Esophagus squamous epithelium (tissue), 5 donors: Measurements from ENCODE around the gene TBC1D8B. TPM values are rescaled to one million over a fixed set of nuclear protein-coding genes. Genes with fewer than 3 reads are reported as not detected.

ENCODE experiments used
- DNase-seq: peaks from one replicate; lab custom pipeline; 2025; lab: John Stamatoyannopoulos, UW
- H3K27ac ChIP-seq, 4 donors: fragments of 200-600 bp; sonication (generic); one replicate each; pipeline ENCODE4 v1.5.1; 2016 to 2019; ENCODE audit warnings: mild to moderate bottlenecking in 1 of 4
- H3K27me3 ChIP-seq, 4 donors: fragments of 200-600 bp; sonication (generic); 1 replicate in 3 of 4; 2 replicates in 1 of 4; pipeline versions ENCODE4 v1.5.1 to v1.6.0; 2017 to 2021; ENCODE audit warnings: antibody characterized with exemption in 1 of 4
- H3K36me3 ChIP-seq, 3 donors: fragments of 200-600 bp; sonication (generic); one replicate each; pipeline ENCODE4 v1.5.1; 2016 to 2019
- H3K4me1 ChIP-seq, 3 donors: fragments of 200-600 bp; sonication (generic); one replicate each; pipeline ENCODE4 v1.5.1; 2017 to 2019
- H3K4me3 ChIP-seq, 4 donors: fragments of 200-600 bp; sonication (generic); 1 replicate in 3 of 4; 2 replicates in 1 of 4; pipeline ENCODE4 v1.5.1; 2016 to 2019; ENCODE audit warnings: mild to moderate bottlenecking in 2 of 4, moderate library complexity in 1 of 4
- H3K9me3 ChIP-seq, 3 donors: fragments of 200-600 bp; sonication (generic); one replicate each; pipeline ENCODE4 v1.5.1; 2016 to 2019
- POLR2A ChIP-seq, 4 donors: fragments of 450-650 bp; IDR thresholded peaks; one replicate each; pipeline ENCODE4 v1.6.1; 2017; ENCODE audit warnings: antibody characterized with exemption in 4 of 4, mild to moderate bottlenecking in 4 of 4, moderate library complexity in 3 of 4
- WGBS, 2 donors: methylation state at CpG; one replicate each; pipeline ENCODE4 v1.1.5; 2018; 5-methylcytosine and 5-hydroxymethylcytosine counted together
- intact Hi-C: fragments of 100-400 bp; cut with DNase I; formaldehyde crosslinking; loops from one replicate; pipeline ENCODE4 v1.15.0; 2022
- total RNA-seq, 4 donors: library from RNA; depleted of rRNA; stranded (reverse); fragments of >200 nt; gene quantifications; one replicate each; pipeline ENCODE4 v1.1.0, GENCODE V29; 2016
- TF ChIP-seq, protein P1 (sequence below), 6 experiments: fragments of 450-650 bp in 4 of 6; fragments of 200-600 bp in 2 of 6; sonication (generic) in 2 of 6; IDR thresholded peaks; one replicate each; pipeline ENCODE4 v1.5.1; 2016 to 2019; ENCODE audit warnings: antibody characterized with exemption in 6 of 6, mild to moderate bottlenecking in 4 of 6, moderate library complexity in 4 of 6
- donor health status: DM: yes; HTN: yes; CAD: no.

Gene TBC1D8B
- total RNA-seq, 4 donors from 2014 or later: 2.3 to 3.9 (median 3.4) TPM

GRCh38 chrX:106912864-106913263, 110.4 kb downstream of the TBC1D8B start:
- Histone ChIP-seq H3K9me3 (no peaks in the 10 kb centered on the region), H3K4me3 (no peak overlapping the region), H3K27me3 (no peaks in the 10 kb centered on the region), H3K27ac (no peak overlapping the region), H3K36me3 (no peaks in the 10 kb centered on the region), H3K4me1 (no peaks in the 10 kb centered on the region)
- no peak for DNase-seq
- WGBS, 2 donors: 22 to 34% methylated on average over 2 of the region's 2 CpGs
- TF ChIP-seq POLR2A (IDR thresholded peaks at IDR 0.05): no peak
- TF ChIP-seq, protein P1, sequence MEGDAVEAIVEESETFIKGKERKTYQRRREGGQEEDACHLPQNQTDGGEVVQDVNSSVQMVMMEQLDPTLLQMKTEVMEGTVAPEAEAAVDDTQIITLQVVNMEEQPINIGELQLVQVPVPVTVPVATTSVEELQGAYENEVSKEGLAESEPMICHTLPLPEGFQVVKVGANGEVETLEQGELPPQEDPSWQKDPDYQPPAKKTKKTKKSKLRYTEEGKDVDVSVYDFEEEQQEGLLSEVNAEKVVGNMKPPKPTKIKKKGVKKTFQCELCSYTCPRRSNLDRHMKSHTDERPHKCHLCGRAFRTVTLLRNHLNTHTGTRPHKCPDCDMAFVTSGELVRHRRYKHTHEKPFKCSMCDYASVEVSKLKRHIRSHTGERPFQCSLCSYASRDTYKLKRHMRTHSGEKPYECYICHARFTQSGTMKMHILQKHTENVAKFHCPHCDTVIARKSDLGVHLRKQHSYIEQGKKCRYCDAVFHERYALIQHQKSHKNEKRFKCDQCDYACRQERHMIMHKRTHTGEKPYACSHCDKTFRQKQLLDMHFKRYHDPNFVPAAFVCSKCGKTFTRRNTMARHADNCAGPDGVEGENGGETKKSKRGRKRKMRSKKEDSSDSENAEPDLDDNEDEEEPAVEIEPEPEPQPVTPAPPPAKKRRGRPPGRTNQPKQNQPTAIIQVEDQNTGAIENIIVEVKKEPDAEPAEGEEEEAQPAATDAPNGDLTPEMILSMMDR (IDR thresholded peaks at IDR 0.05): no peak
- intact Hi-C loops: no loop called here

- Histone ChIP-seq H3K27ac (no peak overlapping the region), H3K27me3 (no peaks in the 10 kb centered on the region), H3K4me1 (peaks cover 0 to 5% (median 0%) of the 10 kb centered on the region in 3 donors), H3K9me3 (no peaks in the 10 kb centered on the region), H3K36me3 (no peaks in the 10 kb centered on the region), H3K4me3 (no peak overlapping the region)
- DNase-seq: no peak
- 24 to 33% methylated on average over 4 to 6 of the region's 6 CpGs for WGBS, 2 donors
- TF ChIP-seq, protein P1 (IDR thresholded peaks at IDR 0.05): no peak
- intact Hi-C loops: no loop called here
These were observed 115.5 kb downstream of the TBC1D8B start for GRCh38 chrX:106917830-106918500.

DNA sequence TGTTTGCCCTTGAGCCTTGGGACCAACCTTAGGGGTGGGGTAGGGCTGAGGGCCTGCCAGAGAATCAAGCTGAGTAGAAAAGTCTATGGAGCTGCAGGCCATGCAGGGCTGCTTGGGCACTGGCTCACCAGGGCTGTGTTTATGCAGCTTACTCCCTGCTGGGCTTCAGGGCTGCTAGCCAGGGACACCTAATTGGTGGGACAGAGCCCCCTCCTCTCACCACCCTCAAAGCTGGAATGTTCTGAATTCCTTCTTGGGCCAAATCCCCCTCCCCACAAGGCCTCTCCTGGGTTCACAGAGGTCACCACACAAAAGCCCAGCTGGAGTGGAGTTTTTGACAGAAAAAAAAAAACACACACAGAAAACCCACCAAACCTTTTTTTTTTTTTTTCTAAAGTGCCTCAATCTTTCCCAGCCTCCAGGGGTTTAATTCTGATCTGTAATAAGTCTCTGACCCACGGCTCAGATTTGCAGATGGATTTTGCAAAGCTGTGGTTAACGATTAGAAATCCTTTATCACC, 117.5 kb downstream of the TBC1D8B start, which contains the start of gene CLDN2:
Gene CLDN2, plus strand, starts transcription at position 471 of the 521 bp plus-strand sequence. CDS start 7,827 bp downstream, outside the sequence.
- Histone ChIP-seq H3K4me3 (no peak within 1 kb of the TSS), H3K27me3 (no peaks in the 10 kb centered on the region), H3K27ac (no peak within 1 kb of the TSS), H3K4me1 (peaks cover 0 to 5% (median 0%) of the 10 kb centered on the region in 3 donors), H3K36me3 (no peaks in the 10 kb centered on the region), H3K9me3 (no peaks in the 10 kb centered on the region)
- no peak for TF ChIP-seq POLR2A (IDR thresholded peaks at IDR 0.05)
- TF ChIP-seq, protein P1 (IDR thresholded peaks at IDR 0.05): no peak
- intact Hi-C loops: no loop called here
- WGBS, 2 donors: 61 to 68% methylated on average over 2 of the region's 2 CpGs
- no peak for DNase-seq

DNA sequence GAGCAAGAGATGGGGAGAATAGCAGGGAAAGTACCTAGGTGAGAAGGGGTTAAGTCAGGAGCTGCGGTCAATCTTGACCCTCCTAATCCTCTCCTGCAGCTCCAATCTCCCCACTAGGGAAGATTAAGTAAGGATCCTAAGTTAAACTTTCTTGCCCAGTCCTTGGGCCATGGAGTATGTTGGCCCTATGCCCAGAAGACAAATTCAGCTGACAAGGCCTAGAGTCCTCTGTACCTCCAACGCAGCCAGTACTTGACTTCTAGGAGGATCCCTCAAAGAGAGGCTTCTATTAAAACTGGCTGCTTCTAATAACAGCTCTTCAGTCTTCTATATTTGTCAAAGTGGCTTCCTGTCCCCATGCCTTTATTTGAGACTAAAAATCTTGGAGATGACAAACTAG, 119.2 kb downstream of the TBC1D8B start:
- DNase-seq: no peak
- no peak overlapping the region for H3K27ac ChIP-seq
- no peaks in the 10 kb centered on the region for H3K9me3 ChIP-seq
- TF ChIP-seq POLR2A (IDR thresholded peaks at IDR 0.05): no peak
- TF ChIP-seq, protein P1 (IDR thresholded peaks at IDR 0.05): no peak
- intact Hi-C loops: no loop called here
- no peaks in the 10 kb centered on the region for H3K27me3 ChIP-seq
- peaks cover 0 to 5% (median 0%) of the 10 kb centered on the region in 3 donors for H3K4me1 ChIP-seq
- no peak overlapping the region for H3K4me3 ChIP-seq
- H3K36me3 ChIP-seq: no peaks in the 10 kb centered on the region
- WGBS, 2 donors: 89% methylated on average over 2 of the region's 2 CpGs; no CpG with 5 or more reads in 1 of the 2 donors

Other genes with a start within 250 kb of the TBC1D8B start
- gene RADX, start 190.7 kb upstream of the TBC1D8B start, total RNA-seq: 1 to 10 TPM in 3 of 4 donors, under 1 TPM in 1; 0.91 to 2.9 (median 2.2) TPM
- 10 to 100 TPM in 1 of 4 donors, 1 to 10 TPM in 3; 5.9 to 13.3 (median 8.5) TPM for gene RNF128, start 76.0 kb upstream of the TBC1D8B start, total RNA-seq
- gene RIPPLY1, start 100.7 kb downstream of the TBC1D8B start, total RNA-seq: not detected
- gene CLDN2, start 117.7 kb downstream of the TBC1D8B start, total RNA-seq: not detected
- 10 to 100 TPM; 12.5 to 22.6 (median 17.2) TPM for gene MORC4, start 197.5 kb downstream of the TBC1D8B start, total RNA-seq